ENCODE measurements around the gene ADCY3.
A peak's percentile ranks its signal among the peaks of the same experiment; 100 is the strongest.

The ADCY3 gene

DNA sequence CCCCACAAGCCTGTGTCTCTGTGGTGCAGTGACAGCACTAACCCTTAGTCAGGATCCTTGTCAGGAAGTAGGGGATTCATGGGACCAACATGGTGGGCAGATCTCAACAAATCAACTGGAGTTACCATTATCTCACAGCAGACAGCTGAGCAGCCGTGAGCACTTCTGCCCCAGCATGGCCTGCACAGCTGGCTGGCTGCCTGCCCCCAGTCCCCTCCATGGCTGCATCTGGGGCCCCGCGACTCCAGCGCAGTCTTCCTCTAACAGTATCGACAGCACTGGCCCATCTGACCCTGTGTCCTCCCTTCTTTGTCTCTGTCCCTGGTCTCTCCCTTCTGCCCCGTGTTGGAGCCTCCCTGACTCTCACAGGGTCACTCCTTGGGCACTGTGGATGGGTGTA, 4.7 kb upstream of the ADCY3 start:
- no peak for DNase-seq

DNA sequence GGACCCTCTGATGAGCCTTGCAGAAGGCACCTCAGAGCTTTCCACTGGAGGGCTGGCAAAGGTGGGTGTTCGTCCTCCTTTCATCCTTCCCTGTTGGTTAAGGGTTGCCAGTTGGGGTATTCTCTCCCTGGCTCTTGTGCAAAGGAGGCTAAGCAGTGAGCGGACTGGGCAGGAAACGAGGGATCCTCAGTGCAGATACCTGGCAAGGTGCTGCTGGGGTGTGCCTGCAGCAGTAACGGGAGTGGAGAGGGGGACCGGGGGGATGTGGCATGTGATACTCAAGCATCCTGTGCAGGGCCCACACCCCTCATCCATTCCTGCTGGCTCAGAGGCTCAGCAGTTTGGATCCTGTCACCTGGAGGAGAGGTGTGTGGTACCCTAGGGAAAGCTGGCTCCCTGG, 4.2 kb upstream of the ADCY3 start:
- no peak for DNase-seq

DNA sequence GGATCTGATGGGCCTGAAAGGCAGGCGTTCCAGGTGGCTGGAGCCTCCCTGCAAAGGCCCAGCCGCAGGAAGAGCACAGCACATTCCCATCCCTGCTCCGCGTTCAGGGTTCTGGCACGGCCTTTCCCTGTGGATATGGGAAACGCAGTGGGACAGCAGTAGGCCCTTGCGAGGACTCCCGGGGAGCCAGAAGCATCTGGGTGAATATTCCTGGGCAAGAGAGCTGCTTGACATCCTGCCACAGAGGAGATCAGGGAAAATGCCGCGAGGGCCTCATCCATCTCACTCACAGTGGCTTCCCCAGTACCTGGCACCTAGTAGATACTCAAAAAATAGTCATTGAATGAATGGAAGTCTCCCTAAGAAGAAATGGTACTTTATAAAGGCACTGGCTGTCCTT, 3.1 kb upstream of the ADCY3 start:
- DNase-seq: no peak

DNA sequence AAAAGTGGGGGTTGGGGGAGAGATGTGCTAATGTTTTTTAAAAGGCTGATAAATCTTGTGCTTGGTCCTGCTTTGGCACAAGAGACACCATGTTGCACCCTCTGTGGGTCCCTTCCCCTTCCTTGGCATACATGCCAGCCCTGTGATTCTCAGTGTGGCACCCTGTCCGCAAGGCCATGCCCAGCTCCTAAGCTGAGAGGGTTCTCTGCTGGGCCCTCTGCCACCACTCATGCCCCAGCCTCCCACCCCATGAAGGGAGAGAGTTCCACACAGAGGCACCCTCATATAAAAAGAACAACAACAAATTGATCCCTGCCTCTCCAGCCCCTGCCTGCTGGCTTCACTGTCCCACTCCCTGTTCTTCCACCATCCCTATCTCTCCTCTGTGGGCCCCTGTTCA, 2.5 kb upstream of the ADCY3 start:
- no peak for DNase-seq

DNA sequence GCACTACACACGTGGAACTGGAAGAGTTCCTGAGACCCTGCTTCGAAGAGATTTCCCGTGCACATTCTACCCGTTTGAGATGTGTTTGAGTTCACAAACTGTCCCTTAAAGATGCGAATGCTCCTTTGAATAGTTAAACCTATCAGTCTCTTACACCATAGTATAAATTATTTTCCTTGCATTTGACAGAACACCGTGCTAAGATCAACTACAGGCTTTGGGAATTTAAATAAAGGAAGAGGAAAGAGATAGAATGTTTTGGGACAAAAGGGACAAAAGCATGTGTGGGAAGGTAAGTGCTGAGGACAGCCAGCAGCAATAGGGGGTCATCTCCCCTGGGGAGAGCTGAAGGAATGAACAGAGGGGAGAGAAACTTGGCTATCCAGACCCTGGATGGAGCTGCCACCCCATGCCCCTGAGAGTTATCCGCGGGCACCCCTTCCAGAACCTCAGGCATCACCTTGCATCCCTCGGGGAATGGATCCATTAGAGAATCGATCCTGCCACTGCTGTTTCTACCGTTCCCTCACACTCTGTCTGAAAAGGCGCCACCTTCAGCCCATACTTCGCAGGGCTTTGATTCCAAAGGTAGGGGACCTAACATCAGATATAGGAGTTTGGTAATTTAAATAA, 888 bp upstream of the ADCY3 start:
- DNase-seq: peak; percentile 42

DNA sequence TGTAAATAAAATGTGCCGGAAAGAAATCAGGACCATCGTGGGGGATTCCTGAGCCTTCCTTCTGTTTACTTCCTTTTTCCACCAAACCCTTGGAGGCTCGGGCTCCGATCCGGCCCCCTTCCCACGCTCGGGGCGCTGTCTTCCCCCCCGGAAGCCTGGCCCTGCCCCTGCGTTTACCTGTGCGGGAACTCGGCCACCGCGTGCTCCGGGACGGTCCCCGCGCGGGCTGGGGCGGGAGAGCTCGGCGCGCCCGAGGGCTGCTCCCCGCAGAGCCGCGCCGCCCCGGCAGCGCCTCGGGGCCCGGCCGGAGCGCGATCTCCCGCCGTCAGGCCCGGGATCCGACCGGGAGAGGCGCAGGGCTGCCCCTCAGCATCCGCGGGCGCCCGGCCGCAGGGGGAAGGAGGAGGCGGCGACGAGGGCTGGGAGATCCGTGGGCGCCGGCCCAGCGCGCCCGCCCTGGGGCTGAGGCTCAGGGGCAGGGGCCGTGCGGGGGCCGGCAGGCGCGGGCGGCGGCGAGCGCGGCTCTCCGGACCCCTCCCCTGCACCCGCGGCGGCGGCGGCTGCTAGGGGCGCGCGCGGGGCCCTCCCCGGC, 435 bp downstream of the ADCY3 start:
- peak; percentile 12 for DNase-seq

DNA sequence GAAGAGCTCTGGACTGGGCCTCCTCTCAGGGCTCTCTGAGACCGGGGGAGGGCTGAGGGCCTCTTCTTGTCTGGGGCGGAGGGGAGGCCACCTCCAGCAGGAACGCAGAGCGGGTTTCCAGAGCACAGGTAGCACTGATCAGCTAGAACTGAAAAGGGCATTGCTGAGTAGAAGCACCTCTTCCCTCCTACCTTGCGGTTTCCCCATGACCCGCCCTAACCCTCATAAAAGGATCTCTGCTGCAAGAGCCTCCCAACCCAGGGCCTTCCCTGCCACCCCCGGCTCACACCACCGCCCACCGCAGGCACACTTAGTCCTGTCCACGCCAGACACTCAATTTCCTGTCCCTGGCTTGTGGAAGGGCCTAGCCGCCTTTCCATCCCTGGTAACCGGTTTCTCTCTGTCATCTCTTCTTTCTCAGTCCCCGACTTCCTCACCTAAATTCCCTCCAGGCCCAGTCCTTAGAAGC, 966 bp downstream of the ADCY3 start:
- peak; percentile 73 for DNase-seq

DNA sequence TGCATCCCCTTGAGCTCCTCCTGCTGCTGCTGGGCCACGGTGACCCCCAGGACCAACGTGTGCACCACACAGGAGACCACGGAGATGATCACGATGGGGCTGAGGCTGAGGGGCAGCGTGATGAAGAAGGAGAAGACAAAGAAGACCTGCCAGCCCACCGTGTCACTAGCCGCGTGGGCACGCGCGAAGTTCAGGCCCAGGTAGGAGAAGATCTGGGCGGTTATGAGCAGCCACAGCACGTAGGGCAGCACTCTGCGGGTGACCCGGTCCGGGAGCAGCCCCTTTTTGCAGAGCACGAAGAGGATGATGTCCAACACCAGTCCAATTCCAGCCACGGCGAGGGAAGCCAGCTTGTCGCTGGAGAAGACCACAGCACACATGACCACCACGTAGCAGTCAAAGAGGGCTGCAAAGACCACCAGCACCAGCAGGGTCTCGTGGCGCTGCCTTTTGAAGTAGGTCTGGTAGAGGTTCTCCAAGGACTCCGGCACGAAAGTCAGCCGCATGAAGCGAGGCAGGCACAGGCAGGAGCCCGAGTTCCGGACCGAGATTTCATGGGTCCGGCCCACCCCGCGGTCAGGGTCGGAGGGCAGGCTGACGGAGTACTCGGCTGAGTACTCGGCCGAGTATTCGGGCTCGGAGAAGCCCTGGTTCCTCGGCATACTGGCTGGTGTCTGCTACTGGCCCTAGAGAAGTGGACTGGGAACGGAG, 1.6 kb downstream of the ADCY3 start:
- DNase-seq: no peak

DNA sequence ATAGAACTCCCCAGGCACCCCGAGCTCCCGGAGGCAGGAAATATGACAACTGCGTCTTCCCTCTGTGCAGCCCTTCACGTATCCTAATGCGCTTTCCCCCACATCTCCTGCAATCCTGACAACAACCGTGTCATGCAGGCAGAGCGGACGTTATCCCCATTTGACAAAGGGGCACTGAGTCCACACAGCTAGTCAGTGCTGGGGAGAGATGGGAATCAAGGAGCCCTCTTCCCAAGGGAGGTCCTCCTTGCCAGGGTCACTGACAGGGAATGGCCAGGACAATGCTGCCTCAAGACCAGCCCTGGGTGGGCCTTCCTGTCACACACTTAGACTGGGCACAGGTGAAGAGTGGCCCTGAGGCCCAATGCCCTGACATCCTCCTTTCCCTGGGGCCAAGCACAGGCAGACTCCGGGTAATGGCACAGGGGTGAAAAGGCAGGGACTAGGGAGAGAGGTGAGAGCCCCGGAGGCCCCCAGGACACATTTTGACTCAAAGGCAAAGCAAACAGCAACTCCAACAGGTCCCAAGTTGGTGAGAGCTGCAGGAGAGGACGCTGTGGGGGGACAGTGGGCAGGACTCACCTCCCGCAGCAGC, 2.2 kb downstream of the ADCY3 start:
- no peak for DNase-seq

DNA sequence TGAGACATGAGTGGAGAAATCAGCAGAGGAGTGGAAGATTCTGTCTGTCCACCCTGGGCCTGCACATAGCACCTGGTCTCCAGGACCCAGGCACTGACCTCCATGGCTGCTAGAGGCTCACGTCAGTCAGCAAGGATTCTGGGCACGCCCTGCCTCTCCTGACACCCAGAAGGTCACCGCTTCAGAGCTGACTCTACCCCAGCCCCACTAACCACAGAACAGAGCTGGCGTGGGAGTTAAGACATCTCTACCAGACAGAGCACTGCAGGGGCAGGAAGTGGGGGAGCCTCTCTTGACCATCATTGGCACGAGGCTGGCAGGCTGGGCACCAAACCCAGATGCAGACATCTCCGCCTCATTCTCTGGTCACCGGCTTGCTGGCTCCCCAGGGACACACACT, 3.0 kb downstream of the ADCY3 start:
- peak; percentile 54 for DNase-seq

DNA sequence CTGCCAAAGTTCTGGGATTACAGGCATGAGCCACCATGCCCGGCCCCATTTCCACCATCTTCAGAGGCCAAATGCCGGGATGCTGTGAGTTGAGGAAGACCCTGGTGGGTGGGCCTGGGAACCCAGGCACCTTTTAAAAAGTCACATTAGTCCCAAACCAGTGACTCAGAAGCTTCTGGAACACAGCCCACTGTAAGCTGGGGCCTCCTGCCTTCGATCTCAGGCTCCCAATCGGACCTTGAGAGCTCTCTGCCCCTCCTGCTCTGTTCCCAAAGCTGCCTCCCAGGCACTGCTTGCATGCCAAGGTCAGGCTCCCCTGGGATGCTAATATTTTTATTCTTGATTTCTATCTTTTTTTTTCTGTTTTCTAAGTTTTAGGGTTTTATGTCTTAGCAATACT, 4.2 kb downstream of the ADCY3 start:
- no peak for DNase-seq

DNA sequence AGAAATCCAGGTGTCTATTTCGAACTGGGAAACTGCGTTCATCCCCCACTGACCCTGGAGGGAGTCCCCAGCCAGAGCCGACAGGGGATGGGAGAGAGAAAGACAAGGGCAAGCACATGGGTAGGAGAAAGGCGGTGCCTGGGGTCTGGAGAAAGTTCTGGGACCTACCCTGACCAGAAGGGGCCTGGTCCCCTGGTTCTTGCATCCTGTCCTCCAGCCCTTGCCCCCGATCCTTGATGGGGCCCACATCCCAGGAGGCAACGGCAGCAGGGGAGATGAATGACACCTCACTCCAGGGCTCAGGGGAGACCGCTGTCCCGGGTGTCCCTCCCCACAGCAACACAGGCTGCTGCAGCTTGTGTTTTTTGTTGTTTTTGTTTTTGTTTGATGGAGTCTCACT, 4.9 kb downstream of the ADCY3 start:
- DNase-seq: no peak

DNA sequence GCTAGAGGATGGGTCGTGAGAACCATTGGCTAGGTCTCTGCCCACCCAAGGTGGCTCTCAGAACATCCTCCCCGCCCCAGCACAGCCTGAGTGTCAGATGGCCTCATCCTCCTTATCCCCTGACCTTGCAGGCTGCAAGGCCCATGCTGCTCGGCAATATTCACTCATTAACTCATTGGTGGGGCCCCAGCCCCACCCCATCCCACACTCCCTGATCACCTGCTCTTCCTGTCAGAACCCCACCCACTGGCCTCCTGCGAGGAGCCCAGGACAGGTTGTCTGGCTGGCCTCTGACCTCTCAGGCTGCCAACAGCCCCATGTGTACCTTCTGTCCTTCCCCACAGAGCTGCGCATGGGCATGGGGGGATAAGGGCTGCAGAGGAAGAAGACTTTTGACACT, 5.3 kb downstream of the ADCY3 start:
- DNase-seq: no peak

DNA sequence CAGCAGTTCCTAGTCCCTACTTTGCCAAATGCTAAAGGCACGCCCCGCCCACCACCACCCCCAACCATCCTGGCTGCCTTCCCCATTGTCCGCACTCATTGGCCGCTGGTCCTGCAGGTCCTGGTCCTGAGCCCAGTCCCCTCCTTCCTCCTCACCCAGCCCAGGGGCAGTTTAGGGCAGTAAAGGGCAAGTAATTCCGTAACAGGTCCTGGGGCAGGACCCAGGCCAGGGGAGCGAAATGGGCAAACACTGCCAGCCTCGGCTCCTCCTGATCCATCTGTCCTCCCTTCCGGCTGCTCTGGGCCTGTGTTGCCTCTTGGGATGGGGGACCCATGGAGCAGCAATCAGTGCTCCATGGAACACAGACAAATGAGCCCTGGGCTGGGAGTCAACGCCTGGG, 6.1 kb downstream of the ADCY3 start:
- no peak for DNase-seq

DNA sequence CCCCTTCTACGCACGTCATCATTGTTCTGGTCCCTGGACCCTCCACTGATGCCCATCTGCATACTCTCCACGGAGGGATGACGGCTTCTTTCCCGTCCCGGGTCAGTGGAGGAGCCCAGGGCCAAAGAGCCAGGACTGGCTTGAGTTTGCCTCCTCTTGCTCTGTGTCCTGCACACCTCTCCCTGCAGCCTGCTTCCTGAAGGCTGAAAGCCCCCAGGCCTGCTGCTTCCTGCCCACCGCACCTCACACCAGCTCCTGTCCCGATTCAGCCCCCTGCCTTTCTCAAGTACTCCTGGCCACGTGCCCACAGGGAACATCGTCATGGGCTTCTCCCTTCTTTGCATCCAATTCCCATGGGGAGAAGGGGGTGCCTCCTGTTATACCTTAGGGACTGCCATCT, 7.1 kb downstream of the ADCY3 start:
- DNase-seq: no peak

DNA sequence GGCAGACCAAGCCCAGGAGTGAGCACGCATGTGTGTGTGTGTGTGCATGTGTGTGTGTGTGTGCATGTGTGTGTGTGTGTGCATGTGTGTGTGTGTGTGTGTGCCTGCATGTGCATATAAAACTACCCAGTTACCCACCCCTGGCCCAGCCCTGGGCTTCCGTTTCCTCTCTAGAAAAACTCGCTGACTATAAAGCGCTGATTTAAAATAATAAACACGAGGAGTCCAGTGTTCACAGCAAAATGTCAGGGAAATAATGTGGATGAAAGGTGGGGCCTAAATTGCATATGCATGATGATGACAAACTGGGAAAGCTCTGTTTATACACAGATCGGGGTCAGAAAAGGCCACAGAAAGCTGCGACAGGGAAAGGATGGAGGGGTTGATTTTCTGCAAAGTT, 7.5 kb downstream of the ADCY3 start:
- DNase-seq: no peak

DNA sequence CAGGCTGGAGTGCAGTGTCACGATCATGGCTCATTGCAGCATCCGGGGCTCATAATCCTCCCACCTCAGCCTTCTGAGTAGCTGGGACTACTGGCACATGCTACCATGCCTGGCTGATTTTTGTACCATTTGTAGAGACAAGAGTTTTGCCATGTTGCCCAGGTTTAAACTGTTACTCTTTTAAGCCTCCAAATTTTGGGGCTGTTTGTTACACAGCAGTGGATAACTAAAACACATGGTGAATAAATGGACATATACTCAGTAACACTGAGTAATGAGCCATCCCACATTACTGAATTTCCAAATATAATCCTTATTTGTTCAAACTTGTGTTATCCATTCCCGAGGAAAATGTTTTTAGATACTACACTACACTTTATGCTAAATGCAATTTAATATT, 9.8 kb downstream of the ADCY3 start:
- DNase-seq: no peak

DNA sequence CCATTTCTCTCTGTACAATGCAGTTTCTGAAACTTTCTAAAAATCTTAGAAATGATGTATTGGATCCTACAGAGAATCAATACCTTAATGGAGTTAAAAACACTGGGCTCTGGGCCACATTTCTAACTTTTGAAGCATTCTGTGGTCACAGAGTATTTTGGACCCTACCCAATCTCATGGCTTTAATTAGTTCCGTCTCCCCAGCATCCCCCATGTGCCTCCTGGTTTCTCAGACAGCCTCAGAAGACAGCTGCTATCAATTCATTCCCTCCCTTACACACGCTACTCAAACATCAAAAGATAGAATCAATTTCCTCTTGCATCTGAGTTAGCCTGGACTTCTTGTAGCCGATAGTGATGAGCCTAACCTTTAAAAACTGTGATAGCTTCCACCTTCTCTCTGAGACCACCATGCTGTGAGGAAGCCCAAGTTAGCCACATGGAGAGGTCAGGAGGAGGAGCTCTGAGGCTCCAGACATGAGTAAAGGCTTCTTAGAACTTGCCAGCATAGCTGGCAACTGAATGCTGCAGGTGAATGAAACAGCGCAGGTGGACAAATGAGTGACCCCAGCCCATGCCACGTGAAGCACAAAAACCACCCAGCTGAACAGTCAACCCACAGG, 10.4 kb downstream of the ADCY3 start:
- DNase-seq: no peak

DNA sequence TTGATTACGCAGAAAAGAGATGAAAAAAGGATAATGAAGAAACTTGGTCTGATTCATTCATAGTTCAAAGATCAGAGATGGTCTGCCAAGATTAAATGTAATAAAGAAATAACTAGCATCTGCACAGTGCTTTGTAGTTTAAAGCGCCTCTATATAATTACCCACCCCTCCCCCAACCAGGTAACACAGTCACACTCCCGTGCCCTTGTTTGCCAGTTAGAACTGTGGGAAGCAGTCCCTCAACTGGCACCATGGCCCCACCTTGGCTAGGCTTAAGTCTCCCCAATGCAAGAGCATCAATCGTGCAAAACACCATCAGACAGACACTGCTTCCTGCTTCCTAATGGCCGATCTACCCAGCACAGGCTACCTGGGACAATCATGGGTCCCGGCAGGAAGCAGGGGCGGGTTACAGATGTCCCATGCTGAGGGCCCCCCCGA, 11.6 kb downstream of the ADCY3 start:
- DNase-seq: no peak

DNA sequence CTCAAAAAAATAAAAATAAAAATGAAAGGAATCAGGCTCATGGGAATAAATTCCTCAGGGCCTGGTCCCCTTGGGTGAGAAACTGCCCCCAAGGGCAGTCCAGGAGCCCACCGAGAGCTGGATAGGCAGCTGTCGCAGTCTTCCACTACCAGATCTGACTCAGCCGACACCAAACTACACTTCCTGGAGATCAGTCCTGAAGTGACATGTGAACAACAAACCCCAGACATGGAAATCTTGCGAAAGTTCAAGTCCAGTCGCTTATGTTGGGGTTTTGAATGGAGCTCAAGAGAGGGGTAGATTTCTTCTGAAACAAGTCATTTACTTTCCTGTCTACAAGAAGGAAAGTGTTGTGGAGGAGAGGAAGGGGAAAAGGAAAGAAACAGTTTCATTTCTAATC, 12.9 kb downstream of the ADCY3 start:
- no peak for DNase-seq

DNA sequence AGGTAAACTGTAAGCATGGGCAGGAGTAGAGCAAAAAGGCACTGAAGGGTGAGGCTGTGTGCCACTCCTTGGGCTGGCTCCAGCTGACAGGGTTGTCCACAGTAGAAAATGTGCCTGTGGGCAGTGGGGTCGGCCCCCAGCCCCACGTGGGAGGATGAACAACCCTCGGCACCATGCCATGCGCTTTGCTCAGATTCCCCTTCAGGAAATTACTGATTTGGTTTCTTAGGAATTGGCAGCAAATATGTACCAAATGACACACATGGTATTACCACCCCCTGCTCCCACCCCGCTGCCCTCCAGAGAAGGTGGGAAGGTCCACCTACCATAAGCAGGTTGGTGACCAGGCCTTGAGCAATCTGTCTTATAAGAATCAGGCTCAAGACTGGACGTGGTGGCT, 13.6 kb downstream of the ADCY3 start:
- DNase-seq: no peak

DNA sequence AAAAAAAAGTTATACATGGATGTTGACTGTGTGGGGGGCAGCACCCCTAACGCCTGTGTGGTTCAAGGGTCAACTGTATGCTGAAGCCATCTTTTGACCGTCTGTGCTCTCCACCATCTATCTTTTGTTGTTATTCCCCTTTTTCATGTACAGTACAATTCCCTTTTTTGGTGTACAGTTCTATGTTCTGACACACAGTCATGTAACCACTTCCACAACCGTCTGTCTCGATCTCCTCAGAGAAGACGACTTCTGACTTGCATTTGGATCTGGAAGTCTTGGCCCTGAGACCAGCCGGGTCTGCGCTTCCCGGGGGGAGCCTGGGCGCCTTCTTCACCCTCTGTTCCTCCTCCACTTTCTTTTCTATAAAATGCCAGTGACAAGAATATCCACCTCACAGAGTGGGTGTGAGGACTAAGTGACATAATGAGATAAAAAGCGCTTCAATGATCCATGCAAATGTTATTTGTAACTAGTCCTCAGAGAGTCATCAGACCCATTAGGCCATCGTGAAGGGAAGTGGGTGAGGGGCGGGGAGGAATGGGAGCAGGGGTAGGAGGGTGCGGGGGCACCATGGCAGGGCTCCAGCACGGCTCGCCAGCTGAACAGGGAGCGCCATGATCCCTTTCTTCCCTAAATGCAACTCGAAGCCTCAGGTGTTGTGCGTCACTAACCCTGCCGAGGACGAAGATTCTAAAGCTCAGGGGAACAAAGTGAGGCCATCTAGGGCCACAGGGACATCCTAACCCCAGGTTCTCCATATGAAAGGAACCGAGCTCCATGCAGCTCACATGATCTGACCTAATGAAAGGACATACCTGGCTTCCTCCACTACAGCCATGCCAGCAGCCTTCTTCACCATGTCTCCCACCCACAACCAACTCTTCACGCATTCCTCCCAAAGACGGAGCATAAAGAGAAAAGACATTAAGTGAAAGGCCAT, 16.6 kb downstream of the ADCY3 start:
- no peak for DNase-seq

Measured in activated CD4-positive, alpha-beta T cell treated with anti-CD3 and anti-CD28 coated beads, Interleukin-2, amount 50 U/mL, for 16 hours (primary cell).